GM19025 (cell line): ENCODE results near the gene CCNYL1.
"Not testable (repeated sequence)": the region's sequence is repeated elsewhere in the genome, so short reads cannot be mapped to it uniquely, and the experiment has no call there.

Experiments used
- ATAC-seq: cut with Tn5 transposase; IDR thresholded peaks from one replicate; pipeline ENCODE4 v1.9.1; 2021; ENCODE audit warnings: mild to moderate bottlenecking, low read depth, moderate library complexity; ENCODE audit not compliant: unreplicated experiment

CCNYL1 gene

GRCh38 chr2:207733597-207734240, 22.3 kb downstream of the CCNYL1 start:
- no peak for ATAC-seq

GRCh38 chr2:207734264-207734635, 22.8 kb downstream of the CCNYL1 start:
- ATAC-seq, result no peak

- no peak for ATAC-seq
These were observed 23.4 kb downstream of the CCNYL1 start for GRCh38 chr2:207734636-207735512.

GRCh38 chr2:207735513-207735859, 24.0 kb downstream of the CCNYL1 start:
- ATAC-seq, result not testable (repeated sequence)

- ATAC-seq, result no peak
These were observed 32.1 kb downstream of the CCNYL1 start for GRCh38 chr2:207743514-207743913.

- no peak for ATAC-seq
These were observed 32.6 kb downstream of the CCNYL1 start for GRCh38 chr2:207744050-207744449.

GRCh38 chr2:207744451-207744850, 33.0 kb downstream of the CCNYL1 start:
- ATAC-seq, result no peak

- ATAC-seq, result peak; percentile 78
These were observed 34.7 kb downstream of the CCNYL1 start for GRCh38 chr2:207746131-207746530.

GRCh38 chr2:207747653-207748560, 36.5 kb downstream of the CCNYL1 start:
- ATAC-seq, result no peak

GRCh38 chr2:207748993-207749392, 37.6 kb downstream of the CCNYL1 start:
- no peak for ATAC-seq

GRCh38 chr2:207749873-207750272, 38.4 kb downstream of the CCNYL1 start:
- ATAC-seq, result no peak

- ATAC-seq, result no peak
These were observed 38.9 kb downstream of the CCNYL1 start for GRCh38 chr2:207750345-207750744.

GRCh38 chr2:207750876-207751275, 39.4 kb downstream of the CCNYL1 start:
- ATAC-seq, result no peak

GRCh38 chr2:207753688-207754087, 42.2 kb downstream of the CCNYL1 start:
- ATAC-seq, result not testable (repeated sequence)

- no peak for ATAC-seq
These were observed 43.3 kb downstream of the CCNYL1 start for GRCh38 chr2:207754498-207755383.

GRCh38 chr2:207758025-207758424, 46.6 kb downstream of the CCNYL1 start:
- ATAC-seq, result no peak

GRCh38 chr2:207759890-207760289, 48.5 kb downstream of the CCNYL1 start:
- no peak for ATAC-seq

- no peak for ATAC-seq
These were observed 49.0 kb downstream of the CCNYL1 start for GRCh38 chr2:207760453-207760852.

- ATAC-seq, result not testable (repeated sequence)
These were observed 50.0 kb downstream of the CCNYL1 start for GRCh38 chr2:207761426-207761825.

GRCh38 chr2:207762146-207762545, 50.7 kb downstream of the CCNYL1 start:
- ATAC-seq, result no peak
